Measurements from ENCODE around the gene METRN.

The METRN gene

DNA sequence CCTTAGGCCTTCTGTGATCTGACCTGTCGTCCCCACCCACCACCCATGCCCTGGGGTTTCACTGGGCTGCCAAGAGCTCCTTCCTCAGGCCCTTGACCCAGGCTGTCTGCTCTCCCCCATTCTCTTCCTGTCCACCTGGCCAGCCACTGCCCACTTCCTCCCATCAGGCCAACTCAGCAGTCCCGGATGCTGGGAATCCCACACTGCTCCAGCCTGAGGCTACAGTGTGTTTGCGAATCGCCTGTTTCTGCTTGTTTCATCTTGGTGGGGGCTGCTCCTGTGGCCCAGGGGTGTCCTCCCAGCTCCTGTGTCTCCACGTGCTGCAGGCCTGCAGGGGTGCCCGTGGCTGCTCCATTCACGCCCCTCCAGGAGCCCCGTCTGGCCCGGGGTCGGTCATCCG, 839 bp upstream of the METRN start:
- TF ChIP-seq, protein P1, sequence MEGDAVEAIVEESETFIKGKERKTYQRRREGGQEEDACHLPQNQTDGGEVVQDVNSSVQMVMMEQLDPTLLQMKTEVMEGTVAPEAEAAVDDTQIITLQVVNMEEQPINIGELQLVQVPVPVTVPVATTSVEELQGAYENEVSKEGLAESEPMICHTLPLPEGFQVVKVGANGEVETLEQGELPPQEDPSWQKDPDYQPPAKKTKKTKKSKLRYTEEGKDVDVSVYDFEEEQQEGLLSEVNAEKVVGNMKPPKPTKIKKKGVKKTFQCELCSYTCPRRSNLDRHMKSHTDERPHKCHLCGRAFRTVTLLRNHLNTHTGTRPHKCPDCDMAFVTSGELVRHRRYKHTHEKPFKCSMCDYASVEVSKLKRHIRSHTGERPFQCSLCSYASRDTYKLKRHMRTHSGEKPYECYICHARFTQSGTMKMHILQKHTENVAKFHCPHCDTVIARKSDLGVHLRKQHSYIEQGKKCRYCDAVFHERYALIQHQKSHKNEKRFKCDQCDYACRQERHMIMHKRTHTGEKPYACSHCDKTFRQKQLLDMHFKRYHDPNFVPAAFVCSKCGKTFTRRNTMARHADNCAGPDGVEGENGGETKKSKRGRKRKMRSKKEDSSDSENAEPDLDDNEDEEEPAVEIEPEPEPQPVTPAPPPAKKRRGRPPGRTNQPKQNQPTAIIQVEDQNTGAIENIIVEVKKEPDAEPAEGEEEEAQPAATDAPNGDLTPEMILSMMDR (IDR thresholded peaks at IDR 0.05; ENCODE audit: insufficient read depth, missing control alignments) = no peak
- DNase-seq (ENCODE audit: insufficient read length, low spot score) (no peak), FAIRE-seq (no peak)

GRCh38 chr16:715477-716199, 720 bp downstream of the METRN start:
- TF ChIP-seq, protein P1 (IDR thresholded peaks at IDR 0.05; ENCODE audit: insufficient read depth, missing control alignments) = peak; percentile 16
- no peak for DNase-seq (ENCODE audit: insufficient read length, low spot score)

DNA sequence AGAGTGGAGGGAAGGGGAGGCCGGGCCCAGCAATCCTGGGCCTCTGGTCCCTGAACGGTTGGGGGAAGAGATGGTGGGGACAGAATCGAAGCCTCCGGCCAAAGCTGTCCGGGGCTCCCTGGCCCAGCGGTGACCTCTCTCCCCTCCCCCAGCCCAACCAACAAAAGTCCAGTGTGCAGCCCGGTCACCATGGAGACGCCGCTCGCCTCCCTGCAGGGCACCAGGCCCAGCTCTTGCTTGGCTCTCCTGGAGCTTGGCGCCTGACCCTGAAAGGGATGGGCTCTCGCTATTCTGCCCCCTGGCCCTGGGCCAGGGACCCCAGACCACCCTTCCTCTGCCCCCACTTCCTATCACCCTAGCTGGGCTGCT, 1.3 kb downstream of the METRN start:
- FAIRE-seq = no peak
- DNase-seq (ENCODE audit: insufficient read length, low spot score) = no peak
- TF ChIP-seq, protein P1 (IDR thresholded peaks at IDR 0.05; ENCODE audit: insufficient read depth, missing control alignments) = no peak

More at GRCh38 chr16:715477-716199, 720 bp downstream of the METRN start:
- no peak for FAIRE-seq

GRCh38 chr16:716768-717325, 1.9 kb downstream of the METRN start:
- TF ChIP-seq, protein P1 (IDR thresholded peaks at IDR 0.05; ENCODE audit: insufficient read depth, missing control alignments) = no peak
- FAIRE-seq = no peak
- DNase-seq (ENCODE audit: insufficient read length, low spot score) = no peak

DNA sequence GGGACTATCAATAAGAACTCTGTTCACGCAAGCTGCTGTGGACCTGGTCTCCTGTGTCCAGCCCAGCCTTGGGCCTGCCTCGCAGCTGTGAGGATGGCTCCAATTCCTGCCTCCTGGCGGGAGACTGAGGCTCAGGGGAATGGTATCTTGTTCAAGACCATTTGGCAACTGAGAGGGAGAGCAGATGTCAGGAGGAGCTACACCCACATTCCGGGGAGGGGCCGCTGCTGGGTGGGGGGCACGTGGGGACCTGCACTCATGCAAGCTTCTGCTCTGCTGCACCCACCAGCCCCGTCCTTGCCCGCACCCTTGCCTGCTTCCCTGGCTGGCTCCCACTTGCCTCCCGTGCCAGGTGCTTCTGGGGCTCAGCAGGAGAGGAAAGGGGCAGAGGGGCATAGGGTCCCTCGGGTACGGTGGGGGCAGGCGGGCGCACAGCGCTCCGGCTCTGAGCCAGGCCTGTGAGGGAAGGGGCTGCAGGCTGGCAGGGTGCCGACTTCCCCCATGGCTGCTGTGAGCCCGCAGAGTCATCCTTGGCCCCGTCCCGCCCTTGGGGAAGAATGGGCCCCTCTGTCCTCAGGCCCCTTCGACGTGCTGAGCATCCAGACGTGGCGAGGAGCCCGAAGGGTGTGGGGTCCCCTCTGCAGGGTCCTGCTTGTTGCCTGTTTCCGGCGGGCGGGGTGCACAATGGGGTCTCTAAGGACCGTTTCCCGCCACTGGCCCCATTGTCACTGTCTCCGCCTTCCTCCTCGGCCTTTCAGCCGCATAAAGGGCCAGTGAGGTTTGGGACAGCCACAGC, 2.7 kb downstream of the METRN start:
- DNase-seq (ENCODE audit: insufficient read length, low spot score) (no peak), FAIRE-seq (no peak)
- TF ChIP-seq, protein P1 (IDR thresholded peaks at IDR 0.05; ENCODE audit: insufficient read depth, missing control alignments) = no peak

DNA sequence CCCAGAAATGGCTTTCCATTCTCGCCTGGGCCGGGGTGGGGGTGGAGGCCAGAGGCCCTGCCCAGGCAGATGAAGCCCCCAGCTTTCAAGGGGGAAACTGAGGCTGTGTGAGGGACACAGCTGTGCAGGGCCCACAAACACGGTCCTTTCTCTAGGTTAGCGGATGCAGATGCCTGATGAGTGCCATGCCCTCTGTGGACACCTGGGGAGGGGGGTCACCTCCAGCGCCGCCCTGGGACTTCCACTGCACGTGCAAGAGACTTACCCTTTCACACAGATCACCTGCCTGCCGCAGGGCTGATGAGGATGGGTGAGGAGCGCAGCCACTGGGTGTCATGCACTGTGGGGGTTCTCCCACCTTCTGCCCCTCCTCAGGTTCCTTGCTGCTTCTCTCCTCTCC, 3.5 kb downstream of the METRN start:
- FAIRE-seq = no peak
- no peak for DNase-seq (ENCODE audit: insufficient read length, low spot score)
- TF ChIP-seq, protein P1 (IDR thresholded peaks at IDR 0.05; ENCODE audit: insufficient read depth, missing control alignments) = no peak
